Astrocyte of the spinal cord (primary cell): ENCODE data around the gene APOL1.
"Not testable (repeated sequence)": the region's sequence is repeated elsewhere in the genome, so short reads cannot be mapped to it uniquely, and the experiment has no call there.

Experiments
- DNase-seq: peaks from one replicate; pipeline ENCODE4 v3.0.0; 2011; ENCODE audit warnings: low read depth, low spot score
- H3K4me3 ChIP-seq: 2 replicates; pipeline ENCODE4 v1.5.1; 2011; ENCODE audit warnings: low read depth, mild to moderate bottlenecking, low read length, moderate library complexity
- in situ Hi-C: cut with HindIII; loops from 2 replicates; pipeline ENCODE4 v1.10.0; 2017; ENCODE audit warnings: low sequenced_read_pairs
- TF ChIP-seq, protein P1 (sequence below): IDR thresholded peaks from 2 replicates; pipeline ENCODE4 v1.5.1; 2012; ENCODE audit warnings: low read depth, mild to moderate bottlenecking, low read length, inconsistent platforms

APOL1 gene

DNA sequence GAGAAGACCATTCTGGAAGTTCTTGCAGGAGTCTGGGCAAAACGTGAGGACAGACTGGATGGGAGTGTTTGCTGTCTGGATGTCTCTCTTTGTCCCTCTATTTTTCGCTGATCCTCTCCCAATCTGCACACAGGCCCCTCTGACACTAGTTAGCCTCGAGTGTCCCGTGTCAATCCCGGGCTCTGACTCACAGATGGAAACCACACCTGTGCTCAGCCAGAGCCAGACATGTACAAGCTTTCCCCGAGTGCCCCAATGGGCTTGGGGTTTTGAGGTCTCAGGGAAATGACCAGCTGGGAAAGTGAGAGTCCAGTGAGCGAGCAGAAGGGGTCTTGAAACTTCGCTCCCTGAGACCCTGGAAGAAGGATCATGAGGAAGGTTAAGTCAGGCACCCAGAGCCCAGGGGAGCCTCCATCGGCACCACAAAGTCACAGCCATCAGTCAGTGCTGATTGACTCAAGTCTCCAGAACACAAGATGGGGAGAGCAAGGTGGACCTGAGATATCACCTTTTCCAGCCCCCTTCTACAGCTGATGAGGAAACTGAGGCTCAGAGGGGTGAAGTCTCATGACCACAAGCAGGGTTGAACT lies 27.5 kb upstream of the APOL1 start:
- no peak for DNase-seq
- no peak overlapping the region for H3K4me3 ChIP-seq
- TF ChIP-seq, protein P1, sequence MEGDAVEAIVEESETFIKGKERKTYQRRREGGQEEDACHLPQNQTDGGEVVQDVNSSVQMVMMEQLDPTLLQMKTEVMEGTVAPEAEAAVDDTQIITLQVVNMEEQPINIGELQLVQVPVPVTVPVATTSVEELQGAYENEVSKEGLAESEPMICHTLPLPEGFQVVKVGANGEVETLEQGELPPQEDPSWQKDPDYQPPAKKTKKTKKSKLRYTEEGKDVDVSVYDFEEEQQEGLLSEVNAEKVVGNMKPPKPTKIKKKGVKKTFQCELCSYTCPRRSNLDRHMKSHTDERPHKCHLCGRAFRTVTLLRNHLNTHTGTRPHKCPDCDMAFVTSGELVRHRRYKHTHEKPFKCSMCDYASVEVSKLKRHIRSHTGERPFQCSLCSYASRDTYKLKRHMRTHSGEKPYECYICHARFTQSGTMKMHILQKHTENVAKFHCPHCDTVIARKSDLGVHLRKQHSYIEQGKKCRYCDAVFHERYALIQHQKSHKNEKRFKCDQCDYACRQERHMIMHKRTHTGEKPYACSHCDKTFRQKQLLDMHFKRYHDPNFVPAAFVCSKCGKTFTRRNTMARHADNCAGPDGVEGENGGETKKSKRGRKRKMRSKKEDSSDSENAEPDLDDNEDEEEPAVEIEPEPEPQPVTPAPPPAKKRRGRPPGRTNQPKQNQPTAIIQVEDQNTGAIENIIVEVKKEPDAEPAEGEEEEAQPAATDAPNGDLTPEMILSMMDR: no peak
- in situ Hi-C loops: no loop called here

DNA sequence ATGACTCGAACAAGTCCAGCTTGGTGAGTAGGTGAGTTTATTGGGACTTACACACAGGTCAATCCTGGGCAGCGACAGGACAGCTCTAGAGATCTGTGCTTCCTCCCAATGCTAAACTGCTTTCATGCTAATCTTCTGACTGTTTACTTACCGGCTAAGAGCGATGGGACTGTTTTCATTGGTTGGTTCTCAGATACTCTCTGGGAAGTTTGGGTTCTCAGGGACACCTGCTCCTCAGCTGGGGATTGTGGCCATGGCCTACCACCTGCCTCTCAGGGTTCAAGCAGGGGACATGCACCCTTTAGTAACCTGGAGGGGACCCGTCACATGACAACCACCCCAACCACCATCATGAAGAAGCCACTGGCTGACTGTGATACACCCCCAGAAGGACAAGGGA lies 26.7 kb upstream of the APOL1 start:
- in situ Hi-C loops: no loop called here
- DNase-seq: no peak
- H3K4me3 ChIP-seq: no peak overlapping the region
- TF ChIP-seq, protein P1: no peak

DNA sequence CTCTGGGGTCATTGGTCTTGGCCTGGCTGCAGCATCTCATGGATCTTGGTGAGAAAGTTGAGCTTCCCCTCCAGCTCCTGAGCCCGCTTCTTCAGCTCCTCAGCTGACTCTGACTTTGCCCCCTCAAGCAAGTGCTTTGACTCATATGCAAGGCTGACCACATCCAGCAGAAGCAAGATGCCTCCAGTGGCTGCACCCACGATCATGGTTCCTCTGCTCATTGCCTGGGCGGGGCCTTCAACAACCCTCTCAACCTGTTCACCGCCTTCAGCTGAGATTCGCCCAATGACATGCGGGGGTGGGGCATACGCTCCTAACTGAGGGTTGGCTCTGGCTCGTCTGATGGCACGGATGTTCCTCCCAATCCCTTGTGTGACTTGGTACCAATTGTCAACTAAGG lies 25.5 kb upstream of the APOL1 start:
- in situ Hi-C loops: no loop called here
- DNase-seq: no peak
- TF ChIP-seq, protein P1: no peak
- H3K4me3 ChIP-seq: no peak overlapping the region

DNA sequence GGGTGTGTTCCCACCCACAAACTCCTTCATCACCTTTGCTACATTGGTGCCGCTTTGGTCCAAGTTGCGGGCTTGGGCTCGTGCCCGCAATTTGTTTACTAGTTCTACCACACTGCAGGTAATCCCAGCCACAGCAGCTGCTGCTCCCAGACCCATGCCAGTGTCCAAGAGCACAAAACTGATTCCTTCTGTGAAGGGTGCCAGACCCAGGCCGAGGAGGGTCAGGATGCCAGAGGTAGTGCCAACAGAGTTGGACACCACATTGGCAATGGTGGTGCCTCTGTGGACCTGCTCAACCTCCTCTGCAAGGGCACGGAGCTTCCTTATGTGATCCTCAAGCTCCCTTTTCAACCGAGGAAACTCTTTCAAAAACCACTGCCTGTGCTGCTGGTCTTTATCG lies 25.1 kb upstream of the APOL1 start:
- TF ChIP-seq, protein P1: no peak
- DNase-seq: no peak
- H3K4me3 ChIP-seq: no peak overlapping the region
- in situ Hi-C loops: no loop called here

DNA sequence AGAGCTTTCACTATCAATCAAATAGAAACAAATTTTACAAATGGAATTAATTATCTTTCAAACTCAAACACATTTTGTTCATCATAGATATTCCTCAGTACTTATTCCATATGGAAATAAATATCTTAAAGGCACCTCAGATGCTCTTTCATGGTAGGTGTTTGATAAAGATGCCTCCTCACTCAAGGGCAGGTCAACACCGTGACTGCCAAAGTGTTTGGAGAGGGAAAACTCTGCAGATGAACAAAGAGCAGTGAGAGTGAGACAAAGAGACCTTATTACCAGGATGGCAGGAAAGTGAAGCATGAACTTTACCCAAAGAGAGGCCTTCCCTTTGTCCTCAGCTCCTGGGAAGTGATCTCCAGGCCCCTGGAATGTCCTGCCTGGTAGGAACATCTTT lies 24.6 kb upstream of the APOL1 start:
- in situ Hi-C loops, H3K4me3 ChIP-seq, DNase-seq: not testable (repeated sequence)

DNA sequence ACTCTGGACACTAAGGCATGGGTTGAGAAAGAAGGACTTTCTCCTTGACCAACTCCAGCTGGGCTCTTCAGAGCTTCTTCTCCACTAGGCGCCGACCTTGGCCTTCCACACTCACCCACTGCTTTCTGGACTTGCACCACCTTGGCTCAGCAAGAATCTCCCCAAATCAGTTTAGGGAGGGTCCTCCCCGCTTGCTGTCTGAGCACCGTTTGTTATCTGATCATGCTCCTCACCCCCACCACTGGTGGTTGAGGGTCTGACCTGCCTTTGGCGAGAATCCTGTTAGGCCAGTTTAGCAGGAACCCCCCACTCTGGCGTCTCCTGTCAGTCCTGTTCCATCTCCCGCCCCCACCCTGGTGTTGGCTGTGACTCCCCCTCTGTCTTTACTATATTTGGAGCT lies 24.0 kb upstream of the APOL1 start:
- TF ChIP-seq, protein P1: no peak
- no peak for DNase-seq
- H3K4me3 ChIP-seq: no peak overlapping the region
- in situ Hi-C loops: no loop called here

DNA sequence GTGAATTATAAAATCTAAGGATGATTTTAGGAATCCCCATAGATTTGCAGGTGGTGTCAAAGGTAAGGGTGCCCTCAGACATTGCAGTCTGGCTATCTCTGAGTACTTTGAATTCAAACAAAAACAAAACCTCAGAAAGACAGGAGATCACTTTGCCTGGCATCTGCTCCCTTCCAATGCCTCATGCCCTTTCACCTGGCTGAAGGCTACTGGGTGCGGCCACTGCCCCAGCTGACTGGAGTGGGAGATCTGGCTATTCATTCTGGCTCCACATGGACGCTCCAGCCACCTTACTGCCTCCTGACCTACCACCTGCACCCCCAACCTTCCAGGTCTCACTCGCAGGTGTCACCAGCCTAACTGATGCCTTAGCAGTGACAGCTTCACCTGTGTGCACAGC lies 23.3 kb upstream of the APOL1 start:
- H3K4me3 ChIP-seq, DNase-seq, in situ Hi-C loops: not testable (repeated sequence)

DNA sequence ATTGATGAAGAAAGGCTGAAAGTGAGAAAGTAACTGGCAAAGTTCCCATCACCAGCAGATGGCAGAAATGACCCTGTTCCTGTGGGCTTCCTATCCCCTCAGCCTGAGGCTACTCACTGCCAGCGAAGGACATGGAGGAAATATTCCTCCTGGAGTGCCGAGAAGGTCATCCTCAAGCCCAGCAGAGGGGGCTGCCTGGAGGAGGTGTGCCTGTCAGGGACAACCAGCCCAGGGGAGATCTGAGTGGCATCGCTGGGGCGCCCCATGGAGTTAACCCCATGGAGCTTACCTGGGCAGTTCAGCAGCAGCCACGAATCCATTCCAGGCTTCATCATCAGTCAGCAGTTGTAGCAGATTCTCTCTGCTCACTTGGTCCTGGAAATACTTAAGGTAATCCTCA lies 21.9 kb upstream of the APOL1 start:
- DNase-seq, H3K4me3 ChIP-seq, in situ Hi-C loops: not testable (repeated sequence)
